ENCODE results near the gene UVRAG. TPM values are rescaled to one million over a fixed set of nuclear protein-coding genes. Genes with fewer than 3 reads are reported as not detected.

UVRAG gene
- total RNA-seq, 1 donor from 2014 or later, result 20.7 TPM

DNA sequence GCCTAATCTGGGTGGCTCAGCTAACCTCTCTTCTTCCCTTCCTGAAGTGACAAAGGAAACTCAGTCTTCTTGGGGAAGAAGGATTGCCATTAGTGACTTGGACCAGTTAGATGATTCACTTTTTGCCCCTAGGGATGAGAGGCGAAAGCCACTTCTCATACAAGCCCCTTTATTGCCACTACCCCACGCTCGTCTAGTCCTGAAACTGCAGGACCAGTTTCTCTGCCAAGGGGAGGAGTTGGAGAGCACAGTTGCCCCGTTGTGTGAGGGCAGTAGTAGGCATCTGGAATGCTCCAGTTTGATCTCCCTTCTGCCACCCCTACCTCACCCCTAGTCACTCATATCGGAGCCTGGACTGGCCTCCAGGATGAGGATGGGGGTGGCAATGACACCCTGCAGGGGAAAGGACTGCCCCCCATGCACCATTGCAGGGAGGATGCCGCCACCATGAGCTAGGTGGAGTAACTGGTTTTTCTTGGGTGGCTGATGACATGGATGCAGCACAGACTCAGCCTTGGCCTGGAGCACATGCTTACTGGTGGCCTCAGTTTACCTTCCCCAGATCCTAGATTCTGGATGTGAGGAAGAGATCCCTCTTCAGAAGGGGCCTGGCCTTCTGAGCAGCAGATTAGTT, 14.2 kb upstream of the UVRAG start:
- Mint-ChIP-seq H3K4me3 (no peak overlapping the region), H3K4me1 (ENCODE audit: unreplicated experiment) (peaks cover 5% of the 10 kb centered on the region), H3K36me3 (no peaks in the 10 kb centered on the region), H3K27me3 (no peaks in the 10 kb centered on the region), H3K27ac (no peak overlapping the region), H3K9me3 (no peaks in the 10 kb centered on the region)
- TF ChIP-seq, protein P1, sequence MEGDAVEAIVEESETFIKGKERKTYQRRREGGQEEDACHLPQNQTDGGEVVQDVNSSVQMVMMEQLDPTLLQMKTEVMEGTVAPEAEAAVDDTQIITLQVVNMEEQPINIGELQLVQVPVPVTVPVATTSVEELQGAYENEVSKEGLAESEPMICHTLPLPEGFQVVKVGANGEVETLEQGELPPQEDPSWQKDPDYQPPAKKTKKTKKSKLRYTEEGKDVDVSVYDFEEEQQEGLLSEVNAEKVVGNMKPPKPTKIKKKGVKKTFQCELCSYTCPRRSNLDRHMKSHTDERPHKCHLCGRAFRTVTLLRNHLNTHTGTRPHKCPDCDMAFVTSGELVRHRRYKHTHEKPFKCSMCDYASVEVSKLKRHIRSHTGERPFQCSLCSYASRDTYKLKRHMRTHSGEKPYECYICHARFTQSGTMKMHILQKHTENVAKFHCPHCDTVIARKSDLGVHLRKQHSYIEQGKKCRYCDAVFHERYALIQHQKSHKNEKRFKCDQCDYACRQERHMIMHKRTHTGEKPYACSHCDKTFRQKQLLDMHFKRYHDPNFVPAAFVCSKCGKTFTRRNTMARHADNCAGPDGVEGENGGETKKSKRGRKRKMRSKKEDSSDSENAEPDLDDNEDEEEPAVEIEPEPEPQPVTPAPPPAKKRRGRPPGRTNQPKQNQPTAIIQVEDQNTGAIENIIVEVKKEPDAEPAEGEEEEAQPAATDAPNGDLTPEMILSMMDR (conservative IDR thresholded peaks at IDR 0.05), result no peak
- DNase-seq (ENCODE audit: extremely low spot score, unreplicated experiment), result no peak

DNA sequence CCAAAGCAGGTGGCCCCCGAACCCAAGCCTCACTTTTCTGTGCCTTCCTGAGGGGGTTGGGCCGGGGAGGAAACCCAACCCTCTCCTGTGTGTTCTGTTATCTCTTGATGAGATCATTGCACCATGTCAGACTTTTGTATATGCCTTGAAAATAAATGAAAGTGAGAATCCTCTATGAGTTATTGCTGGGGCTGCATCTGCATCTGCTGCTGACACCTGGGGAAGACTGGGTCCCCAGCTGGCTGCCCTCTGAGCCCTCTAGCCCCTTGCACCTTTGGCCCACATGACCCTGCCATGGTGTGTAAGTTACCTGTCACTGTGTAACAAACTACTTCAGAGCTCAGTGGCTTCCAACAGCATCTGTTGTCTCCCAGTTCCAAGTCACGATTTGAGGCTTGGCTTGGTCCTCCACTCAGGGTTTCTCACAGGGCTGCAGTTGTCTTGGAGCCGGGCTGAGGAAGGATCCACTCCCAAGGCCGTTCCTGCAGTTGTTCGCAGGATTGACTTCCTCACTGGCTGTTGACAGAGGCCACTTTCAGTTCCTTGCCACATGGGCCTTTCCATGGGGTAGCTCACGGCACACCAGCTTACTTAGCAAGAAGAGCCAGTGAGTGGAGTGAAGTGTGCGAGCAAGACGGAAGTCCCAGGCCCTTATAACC, 13.5 kb upstream of the UVRAG start:
- no peaks in the 10 kb centered on the region for H3K36me3 Mint-ChIP-seq
- H3K4me3 Mint-ChIP-seq, result no peak overlapping the region
- TF ChIP-seq, protein P1 (conservative IDR thresholded peaks at IDR 0.05), result no peak
- peaks cover 5% of the 10 kb centered on the region for H3K4me1 Mint-ChIP-seq (ENCODE audit: unreplicated experiment)
- H3K27me3 Mint-ChIP-seq, result no peaks in the 10 kb centered on the region
- H3K9me3 Mint-ChIP-seq, result no peaks in the 10 kb centered on the region
- H3K27ac Mint-ChIP-seq, result no peak overlapping the region
- no peak for DNase-seq (ENCODE audit: extremely low spot score, unreplicated experiment)

DNA sequence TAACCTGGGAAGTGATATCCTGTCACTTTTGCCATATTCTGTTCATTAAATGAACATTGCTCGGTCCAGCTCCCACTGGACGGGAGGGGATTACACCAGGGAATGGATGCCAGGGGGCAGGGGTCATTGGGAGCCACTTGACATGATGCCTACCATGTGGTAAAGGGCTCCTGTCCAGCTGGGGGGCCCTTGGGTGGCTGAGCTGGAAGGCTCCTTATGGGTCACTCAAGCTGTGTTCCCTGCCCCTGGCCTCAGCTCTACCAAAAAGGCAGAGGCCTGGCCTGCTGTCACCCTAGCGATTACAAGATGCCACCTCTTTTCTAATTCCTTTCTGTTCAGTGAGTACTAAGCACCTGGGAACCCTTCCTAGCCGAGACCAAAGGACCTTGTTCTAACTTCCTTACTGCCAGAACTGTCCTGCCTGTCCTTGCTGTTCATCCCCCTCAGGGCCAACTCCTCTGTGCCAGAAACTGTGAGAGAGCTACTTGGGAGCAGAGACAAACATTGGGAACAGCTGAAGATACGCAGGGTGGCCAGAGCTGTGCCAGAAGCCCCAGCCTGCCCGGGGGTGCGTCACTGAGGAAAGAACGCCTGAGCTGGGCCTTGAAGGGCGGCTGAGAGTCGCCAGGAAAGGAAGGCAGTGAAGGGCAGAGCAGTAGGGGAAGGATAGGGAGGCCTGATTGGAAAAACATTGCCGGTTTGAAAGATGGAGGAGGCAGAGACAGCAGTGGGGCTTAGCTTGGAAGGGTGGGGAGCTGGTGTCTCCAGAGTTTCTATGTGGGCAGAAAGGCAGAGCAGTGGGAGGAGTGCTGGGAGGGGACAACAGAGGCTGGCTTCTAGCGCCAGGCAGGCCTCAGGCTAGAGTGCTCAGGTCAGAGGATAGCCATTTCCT, 12.7 kb upstream of the UVRAG start:
- Mint-ChIP-seq H3K27ac (no peak overlapping the region), H3K4me1 (ENCODE audit: unreplicated experiment) (peaks cover 2% of the 10 kb centered on the region), H3K9me3 (no peaks in the 10 kb centered on the region), H3K36me3 (no peaks in the 10 kb centered on the region), H3K4me3 (no peak overlapping the region), H3K27me3 (no peaks in the 10 kb centered on the region)
- TF ChIP-seq, protein P1 (conservative IDR thresholded peaks at IDR 0.05), result no peak
- no peak for DNase-seq (ENCODE audit: extremely low spot score, unreplicated experiment)

DNA sequence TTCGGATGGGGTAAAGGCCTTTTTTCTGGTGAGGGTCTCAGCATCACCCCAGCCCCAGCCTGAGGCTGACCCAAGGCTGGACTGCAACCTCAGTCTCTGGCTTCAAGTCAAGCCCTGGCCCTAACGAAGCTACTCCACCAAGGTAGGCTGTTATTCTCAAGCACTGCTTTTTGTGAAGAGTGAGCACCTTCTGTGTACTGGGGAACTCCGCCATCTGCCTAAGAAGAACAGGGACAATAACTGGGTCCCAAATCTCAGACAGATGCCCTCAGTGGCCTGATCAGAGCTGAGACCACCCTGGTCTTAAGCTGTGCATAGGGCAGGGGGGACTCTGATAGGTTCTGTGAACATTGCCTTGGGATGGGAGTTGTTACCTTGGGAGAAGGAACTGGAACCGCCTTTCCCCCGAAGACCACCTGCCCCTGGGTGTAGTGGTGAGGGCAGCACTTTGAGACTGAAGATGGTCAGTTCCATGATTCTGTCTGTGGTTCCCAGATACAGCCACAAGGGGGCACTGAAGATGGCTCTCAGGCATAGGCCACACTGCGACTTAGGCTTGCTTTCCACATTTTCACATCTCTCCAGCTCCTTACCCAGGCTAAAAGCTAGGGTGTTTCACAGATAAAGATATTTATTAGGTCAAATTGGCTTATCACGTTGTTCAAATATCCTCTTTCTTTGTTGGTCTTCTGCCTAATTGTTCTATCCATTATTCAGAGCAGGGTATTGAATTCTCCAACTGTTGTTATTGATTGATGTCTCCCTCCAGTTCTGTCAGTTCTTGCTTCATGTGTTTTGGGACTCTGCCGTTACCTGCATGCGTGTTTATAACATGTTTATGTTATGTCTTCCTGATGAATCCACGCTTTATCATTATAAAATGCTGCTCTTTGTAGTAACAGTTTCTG, 11.8 kb upstream of the UVRAG start:
- no peak for DNase-seq (ENCODE audit: extremely low spot score, unreplicated experiment)
- Mint-ChIP-seq H3K36me3 (no peaks in the 10 kb centered on the region), H3K27me3 (no peaks in the 10 kb centered on the region), H3K4me1 (ENCODE audit: unreplicated experiment) (no peaks in the 10 kb centered on the region), H3K9me3 (no peaks in the 10 kb centered on the region), H3K27ac (no peak overlapping the region), H3K4me3 (no peak overlapping the region)
- TF ChIP-seq, protein P1 (conservative IDR thresholded peaks at IDR 0.05), result peak; percentile 92

DNA sequence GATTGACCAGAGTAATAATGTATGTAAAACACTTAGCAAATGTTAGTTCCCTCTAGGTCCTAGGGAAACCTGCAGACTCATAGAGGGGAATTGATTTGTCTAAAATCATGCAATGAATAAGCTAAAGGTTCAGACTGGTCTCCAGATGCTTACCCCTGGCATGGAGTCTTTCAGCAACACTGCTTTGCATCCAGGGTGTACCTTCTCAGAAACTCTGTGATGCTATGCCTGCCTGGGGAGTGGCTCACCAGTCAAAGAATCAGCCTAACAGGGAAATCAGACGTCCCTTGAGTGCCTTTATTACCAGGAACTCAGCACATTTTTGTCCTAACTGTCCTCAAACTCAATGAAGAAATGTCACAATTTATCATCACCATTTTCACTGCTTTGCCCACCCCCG, 5.9 kb upstream of the UVRAG start:
- no peaks in the 10 kb centered on the region for H3K36me3 Mint-ChIP-seq
- H3K27ac Mint-ChIP-seq, result no peak overlapping the region
- TF ChIP-seq, protein P1 (conservative IDR thresholded peaks at IDR 0.05), result no peak
- H3K27me3 Mint-ChIP-seq, result no peaks in the 10 kb centered on the region
- H3K4me3 Mint-ChIP-seq, result no peak overlapping the region
- no peak for DNase-seq (ENCODE audit: extremely low spot score, unreplicated experiment)
- H3K9me3 Mint-ChIP-seq, result no peaks in the 10 kb centered on the region
- H3K4me1 Mint-ChIP-seq (ENCODE audit: unreplicated experiment), result peaks cover 8% of the 10 kb centered on the region
